HG02759 (cell line): ENCODE results near the gene VPS33A.
"Not testable (repeated sequence)": the region's sequence is repeated elsewhere in the genome, so short reads cannot be mapped to it uniquely, and the experiment has no call there.

Source experiments
- ATAC-seq: cut with Tn5 transposase; IDR thresholded peaks from one replicate; pipeline ENCODE4 v1.9.1; 2021; ENCODE audit warnings: mild to moderate bottlenecking, moderate library complexity; ENCODE audit not compliant: unreplicated experiment

VPS33A gene

GRCh38 chr12:122205053-122205925, 61.0 kb downstream of the VPS33A start:
- ATAC-seq = no peak

- ATAC-seq = peak; percentile 20
Measured at GRCh38 chr12:122204167-122205052, 61.9 kb downstream of the VPS33A start.

DNA sequence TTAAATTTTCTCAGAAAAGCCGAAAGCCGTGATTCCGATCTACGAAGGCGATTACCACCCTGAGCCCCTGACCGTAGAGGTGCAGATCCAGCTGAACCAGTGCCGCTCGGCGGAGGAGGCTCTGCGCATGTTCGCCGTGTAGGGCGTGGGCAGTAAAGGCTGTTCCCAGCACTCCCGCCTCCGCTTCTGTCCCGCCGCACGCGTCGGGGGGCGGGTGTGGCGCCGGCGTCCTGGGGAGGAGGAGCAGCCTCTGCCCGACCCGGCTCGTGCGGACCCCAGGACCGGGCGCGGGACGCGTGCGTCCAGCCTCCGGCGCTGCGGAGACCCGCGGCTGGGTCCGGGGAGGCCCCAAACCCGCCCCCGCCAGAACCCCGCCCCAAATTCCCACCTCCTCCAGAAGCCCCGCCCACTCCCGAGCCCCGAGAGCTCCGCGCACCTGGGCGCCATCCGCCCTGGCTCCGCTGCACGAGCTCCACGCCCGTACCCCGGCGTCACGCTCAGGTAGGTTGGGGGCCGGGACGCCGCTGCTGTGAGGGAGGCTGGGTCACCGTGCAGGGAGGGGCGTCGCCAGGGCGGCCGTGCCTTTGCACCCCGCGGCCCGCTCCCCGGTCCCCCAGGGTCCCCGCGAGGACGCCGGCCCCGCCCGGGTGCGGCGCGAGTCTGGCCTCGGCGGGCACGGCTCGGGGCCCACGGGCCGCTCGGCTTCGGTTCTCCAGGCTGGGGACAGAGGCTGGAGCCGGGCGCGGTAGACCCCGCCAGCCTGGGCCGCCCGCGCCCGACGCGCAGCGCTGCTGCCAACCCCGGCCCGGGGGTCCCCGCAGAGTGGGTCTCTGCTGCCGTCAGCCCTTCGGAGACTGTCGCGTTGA, 62.8 kb downstream of the VPS33A start, which contains the start of gene B3GNT4:
Gene B3GNT4 (plus strand): TSS at position 409 of the 866 bp plus-strand sequence. CDS start 910 bp downstream, outside the sequence.
- peak; percentile 56 for ATAC-seq

DNA sequence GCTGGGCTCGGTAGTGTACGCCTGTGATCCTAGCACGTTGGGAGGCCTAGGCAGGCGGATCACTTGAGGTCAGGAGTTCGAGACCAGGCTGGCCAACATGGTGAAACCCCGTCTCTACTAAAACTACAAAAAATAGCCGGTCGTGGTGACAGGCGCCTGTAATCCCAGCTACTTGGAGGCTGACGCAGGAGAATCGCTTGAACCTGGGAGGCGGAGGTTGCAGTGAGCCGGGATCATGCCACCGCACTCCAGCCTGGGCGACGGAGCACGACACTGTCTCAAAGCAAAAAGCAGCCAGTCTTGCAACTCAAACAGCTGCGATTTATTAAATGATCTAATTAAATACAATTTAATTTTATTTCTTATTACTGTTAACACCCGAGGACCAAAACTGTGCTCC, 63.5 kb downstream of the VPS33A start:
- ATAC-seq = not testable (repeated sequence)

GRCh38 chr12:122202017-122202416, 64.3 kb downstream of the VPS33A start:
- ATAC-seq = no peak

GRCh38 chr12:122201381-122201780, 64.9 kb downstream of the VPS33A start:
- no peak for ATAC-seq

DNA sequence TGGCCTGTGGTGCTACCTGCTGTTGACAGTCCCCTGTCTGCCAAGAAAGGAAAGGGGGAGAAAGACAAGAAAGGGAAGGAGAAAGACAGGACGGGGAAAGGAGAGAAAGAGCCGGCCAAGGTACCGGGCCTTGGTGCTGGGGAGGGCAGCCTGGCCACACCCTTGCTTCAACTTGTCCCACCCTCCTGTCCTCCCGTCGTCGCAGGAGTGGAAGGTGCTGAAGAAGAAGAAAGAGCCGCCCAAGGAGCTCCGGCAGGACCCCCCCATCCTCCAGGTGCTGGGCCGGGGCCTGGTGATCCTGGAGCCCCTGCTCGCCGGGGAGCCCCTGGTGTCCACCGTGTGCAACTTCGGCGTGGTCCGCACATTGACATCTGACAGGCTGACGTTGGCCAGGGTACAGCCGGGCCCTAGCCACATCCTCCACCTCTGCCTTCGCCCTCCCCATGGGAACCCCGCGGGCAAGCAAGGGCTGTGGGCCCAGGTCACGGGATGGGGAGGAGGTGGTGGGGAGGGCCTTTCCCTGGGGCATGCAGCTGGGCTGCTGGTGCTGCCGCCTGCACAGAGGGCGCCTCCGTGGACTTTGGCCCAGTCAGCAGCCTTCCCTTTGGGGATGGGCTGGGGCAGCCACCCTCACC, 65.6 kb downstream of the VPS33A start:
- ATAC-seq = no peak

GRCh38 chr12:122199484-122200355, 66.6 kb downstream of the VPS33A start:
- ATAC-seq = no peak

- ATAC-seq = no peak
Measured at GRCh38 chr12:122197612-122197966, 68.7 kb downstream of the VPS33A start.

GRCh38 chr12:122195405-122195804, 70.9 kb downstream of the VPS33A start:
- no peak for ATAC-seq

- no peak for ATAC-seq
Measured at GRCh38 chr12:122194804-122195203, 71.5 kb downstream of the VPS33A start.

DNA sequence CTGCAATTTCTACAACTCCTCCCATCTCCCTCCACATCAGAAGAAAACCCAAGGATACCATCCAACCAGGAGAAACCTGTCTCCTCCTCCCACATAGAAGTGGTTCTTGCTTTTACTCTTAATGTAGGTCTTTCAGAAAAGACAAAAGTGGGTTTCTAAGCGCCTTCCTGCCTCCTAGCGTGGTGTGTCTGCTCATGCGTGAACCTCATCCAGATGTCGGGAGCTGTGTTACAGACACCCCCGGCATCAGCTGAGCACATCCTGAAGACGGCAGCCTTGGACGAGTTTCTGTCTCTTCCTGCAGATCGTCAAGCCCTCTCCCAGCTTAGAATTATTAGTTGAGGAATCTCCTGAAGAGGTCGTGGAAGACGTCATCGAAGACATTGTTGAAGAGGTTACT, 73.9 kb downstream of the VPS33A start:
- no peak for ATAC-seq

GRCh38 chr12:122190842-122191668, 75.2 kb downstream of the VPS33A start:
- ATAC-seq = no peak

- ATAC-seq = no peak
Measured at GRCh38 chr12:122189626-122190475, 76.4 kb downstream of the VPS33A start.

- ATAC-seq = no peak
Measured at GRCh38 chr12:122187466-122187865, 78.8 kb downstream of the VPS33A start.

GRCh38 chr12:122185494-122186082, 80.7 kb downstream of the VPS33A start:
- no peak for ATAC-seq

- no peak for ATAC-seq
Measured at GRCh38 chr12:122185079-122185478, 81.2 kb downstream of the VPS33A start.
